Testis (tissue), 2 donors: ENCODE results near the gene ODAD3.

ENCODE experiments used
- CTCF ChIP-seq, 3 experiments: fragments of 450-650 bp in 2 of 3; fragments of 200-600 bp in 1 of 3; sonication (generic) in 1 of 3; IDR thresholded peaks; one replicate each; pipeline ENCODE4 v1.5.1; 2016 to 2019; ENCODE audit warnings: antibody characterized with exemption in 3 of 3, mild to moderate bottlenecking in 2 of 3, moderate library complexity in 1 of 3
- POLR2A ChIP-seq: fragments of 450-650 bp; IDR thresholded peaks from one replicate; pipeline ENCODE4 v1.6.1; 2017; ENCODE audit warnings: antibody characterized with exemption, mild to moderate bottlenecking, moderate library complexity

GRCh38 chr19:11480715-11481533 is 46.0 kb upstream of the ODAD3 start, which contains the start of gene ELAVL3:
- TF ChIP-seq CTCF (IDR thresholded peaks at IDR 0.05) (no peak), POLR2A (no peak)
